HG02852 (cell line): Measurements from ENCODE around the gene CLHC1.
A peak's percentile ranks its signal among the peaks of the same experiment; 100 is the strongest.
"Not testable (repeated sequence)": the region's sequence is repeated elsewhere in the genome, so short reads cannot be mapped to it uniquely, and the experiment has no call there.

Source experiments
- ATAC-seq: cut with Tn5 transposase; IDR thresholded peaks from one replicate; pipeline ENCODE4 v1.9.1; 2021; ENCODE audit warnings: mild to moderate bottlenecking, moderate library complexity; ENCODE audit not compliant: unreplicated experiment

CLHC1 gene

DNA sequence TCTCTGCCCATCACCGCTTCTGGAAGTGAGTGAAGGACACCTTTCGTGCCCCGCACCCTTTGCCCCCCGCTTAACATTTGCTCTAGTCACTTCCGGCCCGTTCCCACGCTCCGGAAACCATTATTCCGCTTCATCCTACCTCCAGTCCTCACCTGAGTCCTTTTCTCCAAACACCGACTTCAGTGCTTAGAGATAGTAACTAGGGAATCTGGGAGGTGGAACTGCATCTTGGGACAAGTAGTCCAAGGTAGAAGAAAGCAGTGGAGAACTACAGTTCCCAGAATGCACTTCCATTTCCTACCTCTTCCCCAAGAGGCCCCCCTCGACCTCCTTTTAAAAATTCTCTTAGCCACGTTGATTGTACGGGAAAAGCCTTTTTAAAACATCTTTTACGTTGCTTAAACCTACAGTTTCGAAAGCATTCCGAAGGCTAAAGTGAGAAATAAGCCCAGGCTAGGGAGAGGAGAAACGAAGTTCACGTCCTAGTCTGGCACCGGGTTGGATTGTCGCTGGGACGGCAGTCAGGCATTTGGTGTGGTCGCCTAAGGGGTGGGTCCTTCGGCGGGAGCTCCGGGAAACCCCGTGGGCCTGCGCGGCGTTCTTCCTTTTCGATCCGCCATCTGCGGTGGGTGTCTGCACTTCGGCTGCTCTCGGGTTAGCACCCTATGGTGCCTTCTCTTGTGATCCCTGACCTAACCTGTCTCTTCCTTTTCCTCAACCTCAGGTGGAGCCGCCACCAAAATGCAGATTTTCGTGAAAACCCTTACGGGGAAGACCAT lies at the start of gene CLHC1, which contains the start of gene RPS27A:
Gene CLHC1 (minus strand): TSS at position 210 of the 779 bp plus-strand sequence. CDS start 9,882 bp downstream, outside the sequence.
Gene RPS27A (plus strand): TSS at position 605 of the 779 bp plus-strand sequence. CDS start 137 bp downstream, at position 742.
- peak; percentile 85 for ATAC-seq

DNA sequence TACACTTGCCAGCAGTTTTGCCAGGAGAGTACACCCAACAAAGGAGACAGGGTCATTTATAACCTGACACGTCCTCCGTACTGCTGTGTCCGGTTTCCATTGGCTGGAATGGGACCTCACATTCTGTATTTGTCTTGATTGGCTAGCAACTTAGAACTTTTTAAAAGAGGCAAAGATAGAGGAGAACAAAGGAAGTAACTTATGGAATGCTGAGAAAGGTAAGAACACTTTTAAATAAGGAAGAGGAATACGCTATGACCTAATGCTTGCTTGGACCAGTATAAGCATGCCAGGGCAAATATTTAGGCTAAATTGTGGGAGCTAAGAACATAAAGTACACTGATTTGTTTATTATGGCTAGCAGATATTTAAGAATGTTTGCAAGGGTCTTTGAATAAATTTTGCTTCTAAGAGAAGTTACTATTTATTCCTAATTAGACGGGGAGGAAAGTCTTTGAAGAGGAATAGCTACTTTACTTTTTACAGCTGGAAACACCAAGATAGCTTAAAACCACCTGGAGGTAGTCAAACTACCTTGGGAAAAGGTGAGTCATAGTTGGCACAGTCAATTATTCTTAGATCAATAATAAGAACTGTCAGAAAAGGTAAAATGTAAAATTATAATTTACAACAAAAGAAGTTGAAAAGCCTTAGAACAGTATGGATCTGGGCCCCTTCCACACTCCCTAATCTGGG lies 48.9 kb upstream of the CLHC1 start:
- ATAC-seq: not testable (repeated sequence)

DNA sequence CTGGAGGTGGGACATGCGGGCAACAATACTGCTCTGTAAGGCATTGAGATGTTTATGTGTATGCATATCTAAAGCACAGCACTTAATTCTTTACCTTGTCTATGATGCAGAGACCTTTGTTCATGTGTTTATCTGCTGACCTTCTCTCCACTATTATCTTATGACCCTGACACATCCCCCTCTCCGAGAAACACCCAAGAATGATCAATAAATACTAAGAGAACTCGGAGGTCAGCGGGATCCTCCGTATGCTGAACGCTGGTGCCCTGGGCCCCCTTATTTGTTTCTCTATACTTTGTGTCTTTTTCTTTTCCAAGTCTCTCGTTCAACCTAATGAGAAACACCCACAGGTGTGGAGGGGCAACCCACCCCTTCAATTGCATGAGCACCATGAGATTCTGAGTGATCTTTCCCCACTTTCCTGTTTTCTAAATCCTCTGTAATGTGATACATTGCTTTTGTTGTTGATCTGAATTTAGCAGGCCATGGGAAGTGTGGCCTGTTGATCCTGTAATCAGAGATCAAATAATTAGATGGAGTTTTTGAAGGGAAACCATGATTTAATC lies 47.8 kb upstream of the CLHC1 start:
- not testable (repeated sequence) for ATAC-seq

DNA sequence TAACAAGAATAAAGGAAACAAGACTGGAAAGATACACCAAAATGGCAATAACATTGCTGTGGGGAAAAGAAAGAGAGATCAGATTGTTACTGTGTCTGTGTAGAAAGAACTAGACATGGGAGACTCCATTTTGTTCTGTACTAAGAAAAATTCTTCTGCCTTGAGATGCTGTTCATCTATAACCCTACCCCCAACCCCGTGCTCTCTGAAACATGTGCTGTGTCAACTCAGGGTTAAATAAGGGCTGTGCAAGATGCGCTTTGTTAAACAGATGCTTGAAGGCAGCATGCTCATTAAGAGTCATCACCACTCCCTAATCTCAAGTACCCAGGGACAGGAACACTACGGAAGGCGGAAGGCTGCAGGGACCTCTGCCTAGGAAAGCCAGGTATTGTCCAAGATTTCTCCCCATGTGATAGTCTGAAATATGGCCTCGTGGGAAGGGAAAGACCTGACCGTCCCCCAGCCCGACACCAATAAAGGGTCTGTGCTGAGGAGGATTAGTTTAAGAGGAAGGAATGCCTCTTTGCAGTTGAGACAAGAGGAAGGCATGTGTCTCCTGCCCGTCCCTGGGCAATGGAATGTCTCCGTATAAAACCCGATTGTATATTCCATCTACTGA lies 47.2 kb upstream of the CLHC1 start:
- ATAC-seq: not testable (repeated sequence)

DNA sequence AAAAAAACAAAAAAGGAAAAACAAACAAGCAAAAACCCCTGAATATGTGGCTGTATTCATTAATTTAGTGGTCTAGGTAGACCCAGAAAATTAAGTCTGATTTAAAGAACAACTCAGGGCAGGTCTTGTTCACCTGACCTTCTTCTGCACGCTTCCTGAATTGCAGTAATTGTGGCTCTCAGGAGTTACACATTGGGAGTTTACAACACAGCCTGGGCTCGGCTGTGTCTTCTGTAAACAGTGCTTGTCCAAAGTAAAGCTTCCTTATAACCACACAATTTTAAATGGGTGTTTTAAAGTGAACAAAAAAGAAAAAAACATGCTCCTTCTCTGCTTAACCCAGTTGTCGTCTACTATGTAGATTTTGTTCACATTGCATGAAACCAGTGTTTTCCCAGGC lies 45.2 kb upstream of the CLHC1 start:
- ATAC-seq: no peak

DNA sequence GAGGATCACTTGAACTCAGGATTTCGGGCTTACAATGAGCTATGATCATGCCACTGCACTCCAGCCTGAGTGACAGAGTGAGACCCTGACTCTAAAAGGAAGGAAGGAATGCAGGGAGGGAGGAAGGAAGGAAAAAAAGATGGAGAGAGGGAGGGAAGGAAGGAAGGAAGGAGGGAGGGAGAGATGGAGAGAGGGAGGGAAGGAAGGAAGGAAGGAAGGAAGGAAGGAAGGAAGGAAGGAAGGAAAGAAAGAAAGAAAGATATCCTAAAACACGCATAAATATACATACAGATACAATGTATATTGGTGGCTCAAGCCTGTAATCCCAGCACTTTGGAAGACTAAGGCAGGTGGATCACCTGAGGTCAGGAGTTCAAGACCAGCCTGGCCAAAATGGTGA lies 42.3 kb upstream of the CLHC1 start:
- not testable (repeated sequence) for ATAC-seq

DNA sequence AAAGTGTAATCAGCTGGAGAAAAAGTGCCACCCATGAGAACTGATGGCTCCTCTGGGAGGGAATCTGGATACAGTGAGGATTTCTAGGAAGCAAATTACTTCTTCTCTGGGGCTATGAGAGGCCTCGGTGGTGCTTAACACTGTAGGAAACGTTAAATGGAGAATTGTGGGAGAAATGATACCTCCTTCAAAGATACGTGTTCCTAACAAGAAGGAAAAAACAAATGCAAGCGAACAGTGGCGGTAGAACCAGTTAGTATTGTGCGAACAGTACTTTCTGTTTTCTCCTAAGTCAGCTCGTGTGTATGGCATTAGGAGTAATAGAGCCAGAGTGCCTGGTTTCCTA lies 37.5 kb upstream of the CLHC1 start:
- ATAC-seq: no peak

DNA sequence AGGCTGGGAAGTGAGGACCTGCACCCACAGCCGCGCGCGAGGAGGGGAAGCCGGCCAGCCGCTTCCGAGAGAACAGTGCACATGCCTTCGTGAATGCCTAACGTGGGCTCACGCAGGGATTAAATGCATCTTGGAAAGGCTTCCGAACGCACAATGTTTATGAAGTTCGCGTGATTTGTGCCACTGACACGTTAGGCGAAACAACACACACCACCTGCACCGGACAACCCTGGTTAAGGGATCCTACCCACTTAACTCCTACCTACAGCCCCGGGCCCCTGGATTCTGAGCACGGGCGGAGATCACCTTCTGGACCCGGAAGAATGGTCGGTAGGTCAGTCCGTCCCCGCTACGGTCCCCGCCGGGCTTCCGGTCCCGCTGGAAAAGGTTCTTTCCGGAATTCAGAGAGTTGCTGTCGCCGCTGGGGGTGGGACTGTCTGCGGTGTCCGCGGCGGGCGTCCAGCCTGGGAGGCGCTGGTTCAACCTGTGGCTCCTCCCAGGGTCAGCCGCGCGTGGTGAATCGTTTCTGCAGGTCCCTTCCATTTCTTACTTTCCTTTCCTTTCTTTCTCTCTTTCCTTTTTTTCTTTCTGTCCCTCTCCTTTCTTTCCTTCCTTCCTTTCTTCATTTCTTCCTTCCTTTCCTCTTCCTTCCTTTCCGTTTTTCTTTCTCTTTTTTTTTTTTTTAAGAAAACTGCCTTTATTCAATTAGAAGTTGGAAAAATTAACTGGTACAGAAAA lies 37.0 kb upstream of the CLHC1 start, which contains the start of gene MTIF2:
Gene MTIF2 (minus strand): TSS at position 325 of the 738 bp plus-strand sequence. CDS start 5,373 bp downstream, outside the sequence.
- ATAC-seq: peak; percentile 98

DNA sequence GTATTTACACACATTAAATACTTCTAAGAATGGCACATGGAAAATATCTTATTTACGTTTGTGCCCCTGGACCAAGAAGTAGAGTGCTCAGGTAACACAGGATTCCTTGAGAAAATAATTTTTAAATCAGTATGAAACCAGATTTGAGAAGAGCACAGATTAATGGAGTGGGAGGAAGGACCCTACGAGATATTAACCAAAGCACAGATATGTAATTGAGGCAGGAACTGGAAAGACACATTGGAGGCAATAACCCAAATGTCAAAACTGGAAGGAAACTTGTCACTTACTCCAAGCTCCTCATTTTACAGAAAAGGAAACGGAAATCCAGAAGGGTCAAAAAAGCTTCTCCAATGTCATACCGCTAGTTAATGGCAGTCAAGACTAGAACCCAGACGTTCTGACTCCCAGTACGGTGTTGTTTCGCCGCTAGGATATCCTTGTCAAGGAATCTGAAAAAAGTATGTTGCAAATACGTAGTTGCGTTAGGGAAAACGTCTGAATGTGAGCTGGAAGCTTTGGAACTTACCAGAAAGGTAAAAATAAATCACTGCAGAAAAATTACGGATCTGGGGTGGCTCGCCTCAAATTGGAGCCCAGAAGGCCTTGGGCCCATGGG lies 36.3 kb upstream of the CLHC1 start:
- no peak for ATAC-seq

DNA sequence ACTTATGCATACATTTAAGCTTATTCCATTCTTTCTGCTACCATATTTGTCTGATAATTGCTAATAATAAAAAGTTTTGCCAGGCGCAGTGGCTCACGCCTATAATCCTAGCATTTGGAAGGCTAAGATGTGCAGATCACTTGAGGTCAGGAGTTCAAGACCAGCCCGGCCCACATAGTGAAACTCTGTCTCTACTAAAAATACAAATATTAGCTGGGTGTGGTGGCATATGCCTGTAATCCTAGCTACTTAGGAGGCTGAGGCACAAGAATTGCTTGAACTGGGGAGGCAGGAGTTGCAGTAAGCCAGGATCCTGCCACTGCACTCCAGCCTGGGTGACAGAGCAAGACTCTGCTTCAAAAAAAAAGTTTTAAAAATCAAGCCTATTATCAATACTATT lies 27.5 kb upstream of the CLHC1 start:
- not testable (repeated sequence) for ATAC-seq

DNA sequence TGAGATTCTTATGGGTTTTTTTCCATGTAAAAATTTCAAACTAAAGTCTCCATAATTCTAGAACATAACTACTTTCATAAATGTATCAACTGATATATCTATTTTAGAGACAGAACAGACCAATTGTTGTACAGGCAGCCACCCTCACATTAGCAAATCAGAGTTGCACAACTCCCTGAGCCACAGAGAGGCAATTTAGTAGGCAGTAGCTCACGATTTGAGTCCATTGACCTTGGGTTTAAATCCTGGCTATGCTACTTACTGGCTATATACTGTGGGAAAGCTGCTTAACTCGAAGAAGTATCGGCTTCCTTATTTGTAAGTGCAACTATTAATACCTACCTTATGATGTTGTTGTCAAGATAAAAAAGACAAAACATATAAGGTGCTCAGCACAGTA lies 20.7 kb upstream of the CLHC1 start:
- no peak for ATAC-seq

DNA sequence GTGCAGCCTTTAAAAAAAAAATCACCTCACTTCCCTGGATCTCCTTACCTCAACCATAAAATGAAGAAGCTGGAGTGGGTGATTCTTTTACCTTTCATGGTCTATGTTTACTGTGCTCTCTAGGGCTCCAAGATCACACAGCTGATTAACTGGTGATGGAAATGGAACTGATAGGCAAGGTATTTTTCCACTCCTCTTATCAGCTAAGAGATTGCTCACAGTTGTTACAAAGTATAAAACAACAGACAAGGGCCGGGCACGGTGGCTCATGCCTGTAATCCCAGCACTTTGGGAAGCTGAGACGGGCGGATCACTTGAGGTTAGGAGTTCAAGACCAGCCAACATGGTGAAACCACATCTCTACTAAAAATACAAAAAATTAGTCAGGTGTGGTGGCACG lies 14.9 kb upstream of the CLHC1 start:
- ATAC-seq: no peak

DNA sequence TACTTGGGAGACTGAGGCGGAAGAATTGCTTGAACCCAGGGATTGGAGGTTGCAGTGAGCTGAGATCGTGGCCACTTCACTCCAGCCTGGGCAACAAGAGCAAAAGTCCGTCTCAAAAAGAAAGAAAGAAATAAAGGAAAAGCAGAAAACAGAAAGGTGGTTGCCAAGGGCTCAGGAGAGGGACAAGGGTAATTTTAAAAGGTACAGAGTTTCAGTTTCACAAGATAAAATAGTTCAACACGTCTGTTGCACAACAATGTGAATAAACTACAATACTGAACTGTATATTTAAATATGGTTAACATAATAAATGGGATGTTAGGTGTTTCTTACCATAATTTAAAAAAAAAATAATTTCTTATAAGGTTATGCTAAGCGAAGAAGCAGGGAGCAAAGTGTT lies 13.3 kb upstream of the CLHC1 start:
- no peak for ATAC-seq

DNA sequence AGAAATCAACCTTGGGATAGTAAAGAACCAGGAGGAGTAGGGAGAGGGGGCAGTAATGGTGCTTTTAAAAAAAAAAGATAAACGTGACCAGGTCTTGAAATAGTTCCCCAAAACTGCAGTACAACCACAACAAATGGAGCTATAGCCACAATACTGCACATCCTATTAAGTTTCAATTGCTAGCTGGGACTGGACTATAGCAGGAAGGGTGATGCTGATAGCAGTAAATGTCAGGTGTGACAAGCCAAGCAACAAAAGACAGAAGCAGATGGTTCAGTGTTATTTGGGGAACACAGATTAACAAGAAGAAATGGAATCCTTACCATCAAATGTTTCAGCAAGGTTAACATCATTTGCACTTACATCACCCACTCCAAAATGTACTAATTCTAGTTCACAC lies 10.5 kb upstream of the CLHC1 start:
- ATAC-seq: no peak

DNA sequence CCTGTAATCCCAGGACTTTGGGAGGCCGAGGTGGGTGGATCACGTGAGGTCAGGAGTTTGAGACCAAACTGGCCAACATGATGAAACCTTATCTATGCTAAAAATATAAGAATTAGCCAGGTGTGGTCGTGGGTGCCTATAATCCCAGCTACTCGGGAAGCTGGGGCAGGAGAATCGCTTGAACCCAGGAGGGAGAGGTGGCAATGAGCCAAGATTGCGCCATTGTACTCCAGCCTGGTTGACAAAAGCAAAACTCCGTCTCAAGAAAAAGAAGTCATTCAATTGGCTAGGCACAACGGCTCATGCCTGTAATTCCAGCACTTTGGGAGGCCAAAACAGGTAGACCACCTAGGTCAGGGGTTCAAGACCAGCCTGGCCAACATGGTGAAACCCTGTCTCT lies 9.5 kb upstream of the CLHC1 start:
- not testable (repeated sequence) for ATAC-seq

DNA sequence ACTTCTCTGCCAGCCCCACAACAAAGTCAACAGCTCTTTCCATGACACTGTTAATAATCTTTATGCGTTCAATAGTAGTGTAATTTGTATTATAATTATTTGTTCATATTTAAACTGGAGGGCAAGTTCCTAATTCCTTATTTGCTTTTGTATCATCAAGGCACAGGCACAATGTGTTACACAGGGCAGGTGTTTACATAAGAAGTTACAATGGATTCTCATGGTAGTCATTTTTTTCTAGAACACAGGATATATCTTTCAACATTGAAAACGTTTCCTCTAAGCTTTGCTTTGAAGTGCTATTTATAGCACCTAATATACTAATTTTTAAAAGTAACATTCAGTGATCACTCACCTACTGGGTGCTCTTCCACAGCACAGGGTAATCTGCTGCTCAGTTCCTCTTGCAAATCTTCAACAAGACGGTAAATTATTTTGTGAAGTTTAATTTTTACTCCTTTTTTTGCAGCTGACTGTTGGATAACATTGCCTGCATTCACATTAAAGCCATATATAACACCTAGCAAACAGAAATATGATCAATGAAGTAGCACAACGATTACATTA lies 7.6 kb upstream of the CLHC1 start:
- ATAC-seq: no peak

DNA sequence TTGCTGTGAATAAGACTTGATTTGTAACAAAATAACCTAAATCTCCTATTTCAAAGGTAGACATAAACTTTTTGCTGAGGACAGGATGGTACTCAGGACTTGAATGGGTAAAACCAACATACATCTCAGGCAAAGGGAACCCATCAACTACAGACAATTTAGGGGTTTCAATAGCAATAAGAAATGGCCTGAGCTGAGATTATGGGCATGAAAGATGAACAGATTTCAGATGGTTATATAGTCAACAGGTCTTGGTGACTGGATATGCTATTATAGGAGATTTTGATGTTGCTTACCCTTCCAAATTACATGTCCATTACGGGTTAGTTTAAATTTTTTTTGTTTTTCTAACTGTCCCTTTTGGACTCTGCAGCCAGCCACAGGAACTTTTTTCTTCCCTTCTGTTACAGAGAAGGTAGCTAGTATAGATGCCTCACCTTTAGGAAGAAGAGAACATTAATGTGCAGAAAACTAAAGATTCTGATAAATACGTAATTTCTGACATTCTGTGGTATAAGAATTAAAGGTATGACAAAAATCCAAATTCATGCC lies 5.0 kb upstream of the CLHC1 start:
- ATAC-seq: no peak

DNA sequence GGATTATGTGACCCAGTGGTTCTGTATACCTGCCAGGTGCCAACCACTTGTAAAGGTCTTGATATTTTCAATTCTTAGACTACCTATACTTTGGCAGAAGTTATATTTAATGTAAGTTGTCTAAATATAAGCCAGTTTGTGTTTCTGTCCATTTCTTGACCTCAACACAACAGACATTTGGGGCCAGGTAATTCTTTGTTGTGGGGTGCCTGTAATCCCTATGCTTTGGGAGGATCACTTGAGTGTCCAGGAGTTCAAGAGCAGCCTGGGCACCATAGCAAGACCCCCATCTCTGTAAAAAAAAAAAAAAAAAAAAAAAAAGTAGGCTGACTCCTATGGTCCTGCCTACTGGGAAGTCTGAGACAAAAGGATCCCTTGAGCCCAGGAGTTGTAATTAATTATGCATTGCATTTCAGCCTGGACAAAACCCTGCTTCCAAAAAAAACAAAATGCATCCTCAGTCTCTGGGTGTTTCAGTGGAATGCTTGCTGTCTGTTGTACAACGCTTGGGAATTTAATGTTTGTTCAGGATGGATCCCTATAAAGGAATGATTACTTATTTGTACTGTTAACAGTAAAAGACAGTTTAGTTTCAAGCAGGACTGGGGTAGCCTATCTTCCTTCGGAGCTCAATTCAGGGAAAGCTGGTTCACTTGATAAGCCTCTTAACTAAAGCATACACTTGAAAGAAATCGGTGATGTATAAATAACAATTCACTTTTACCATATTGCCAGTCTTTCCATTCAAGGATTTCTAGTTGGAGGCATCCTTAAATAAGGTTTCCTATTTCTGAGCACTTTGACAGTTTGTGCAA lies 3.8 kb upstream of the CLHC1 start:
- ATAC-seq: no peak

DNA sequence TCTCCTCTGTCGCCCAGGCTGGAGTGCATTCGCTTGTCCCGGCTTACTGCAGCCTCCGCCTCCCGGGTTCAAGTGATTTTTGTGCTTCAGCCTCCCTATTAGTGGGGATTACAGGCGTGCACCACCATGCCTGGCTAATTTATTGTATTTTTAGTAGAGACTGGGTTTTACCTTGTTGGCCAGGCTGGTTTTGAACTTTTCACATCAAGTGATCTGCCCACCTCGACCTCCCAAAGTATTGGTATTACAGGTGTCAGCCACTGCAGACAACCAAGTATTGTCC lies 1.5 kb upstream of the CLHC1 start:
- ATAC-seq: no peak
